H1 (cell line): ENCODE results near the gene PTH1R. TPM values are rescaled to one million over a fixed set of nuclear protein-coding genes. Genes with fewer than 3 reads are reported as not detected.

Experiments used
- EZH2 ChIP-seq: fragments of 200-600 bp; sonication (generic); IDR thresholded peaks from 2 replicates; pipeline ENCODE4 v1.7.1; 2012; ENCODE audit warnings: low read depth, mild to moderate bottlenecking, moderate library complexity, low read length, inconsistent platforms; ENCODE audit not compliant: severe bottlenecking
- polyA plus RNA-seq, 7 experiments: library from polyadenylated mRNA; depleted of rRNA in 3 of 7; stranded (reverse) in 5 of 7; unstranded in 2 of 7; fragments of >200 nt in 5 of 7; fragments of 200-250 nt in 2 of 7; gene quantifications; 1 replicate in 5 of 7; 2 replicates in 1 of 7; 4 replicates in 1 of 7; pipeline versions ENCODE4 v1.2.1 to v1.2.3, GENCODE V29; 2011 to 2013; ENCODE audit warnings: missing spikeins in 2 of 7, mixed read lengths in 2 of 7
- total RNA-seq: library from RNA; stranded (reverse); fragmentation: NEBNext Ultra II Directional; extraction: Animal tissue kit (Norgen Biotek cat#: 25700); gene quantifications from 2 replicates; pipeline ENCODE4 v1.2.1, GENCODE V29; 2021

PTH1R gene
- total and polyA plus RNA-seq, 2 of the 8 experiments (the other 6 are each of a cell fraction or from before 2014, with no cell fraction given): 0.57 to 1.5 TPM

- TF ChIP-seq EZH2: no peak
Observed at GRCh38 chr3:46865546-46865945, 12.0 kb upstream of the PTH1R start (continued).
